Adrenal gland (tissue), 12 donors: ENCODE measurements around the gene TOR4A. TPM values are rescaled to one million over a fixed set of nuclear protein-coding genes. Genes with fewer than 3 reads are reported as not detected.

ENCODE experiments used
- DNase-seq, 7 donors: peaks; one replicate each; pipeline ENCODE4 v3.0.0-alpha.2; 2019 to 2020
- H3K27ac ChIP-seq, 5 donors: fragments of 200-600 bp; sonication (generic) in 4 of 5; 1 replicate in 3 of 5; 2 replicates in 2 of 5; pipeline versions ENCODE4 v1.5.1 to v1.8.0; 2016 to 2020; ENCODE audit warnings: mild to moderate bottlenecking in 1 of 5
- H3K27me3 ChIP-seq: fragments of 200-600 bp; 2 replicates; pipeline ENCODE4 v1.8.0; 2021
- H3K36me3 ChIP-seq, 2 donors: fragments of 200-600 bp; replicated peaks in 1 of 2; 1 replicate in 1 of 2; 2 replicates in 1 of 2; pipeline versions ENCODE4 v1.5.1 to v1.8.0; 2018 to 2022
- H3K4me1 ChIP-seq, 2 donors: fragments of 200-600 bp; replicated peaks in 1 of 2; 1 replicate in 1 of 2; 2 replicates in 1 of 2; pipeline versions ENCODE4 v1.5.1 to v1.8.0; 2018 to 2021
- H3K4me3 ChIP-seq, 4 donors: fragments of 200-600 bp; sonication (generic) in 3 of 4; one replicate each; pipeline ENCODE4 v1.5.1; 2016 to 2018
- H3K9me3 ChIP-seq, 3 donors: fragments of 200-600 bp; sonication (generic) in 1 of 3; replicated peaks in 1 of 3; 1 replicate in 2 of 3; 2 replicates in 1 of 3; pipeline versions ENCODE4 v1.5.1 to v1.8.0; 2016 to 2021
- CTCF ChIP-seq, 6 experiments: fragments of 450-650 bp in 4 of 6; fragments of 200-600 bp in 2 of 6; sonication (generic) in 1 of 6; IDR thresholded peaks; 1 replicate in 5 of 6; 2 replicates in 1 of 6; pipeline versions ENCODE4 v1.5.1 to v1.8.0; 2016 to 2021; ENCODE audit warnings: antibody characterized with exemption in 6 of 6, mild to moderate bottlenecking in 2 of 6, moderate library complexity in 1 of 6
- POLR2A ChIP-seq, 2 donors: fragments of 450-650 bp; IDR thresholded peaks; one replicate each; pipeline ENCODE4 v1.6.1; 2017; ENCODE audit warnings: antibody characterized with exemption in 2 of 2, mild to moderate bottlenecking in 2 of 2, moderate library complexity in 1 of 2
- WGBS, 4 donors: extraction: QIAGEN DNeasy Blood & Tissue Kit in 2 of 4; methylation state at CpG; one replicate each; pipeline versions ENCODE4 v1.1.5 to v1.1.7; 2013 to 2017; 5-methylcytosine and 5-hydroxymethylcytosine counted together
- intact Hi-C, 2 donors: fragments of 100-400 bp; cut with DNase I; formaldehyde crosslinking; loops; one replicate each; pipeline versions ENCODE4 v1.14.1 to v1.15.0; 2022 to 2023
- polyA plus RNA-seq, 3 donors: library from polyadenylated mRNA; stranded (reverse); fragments of 200-250 nt in 2 of 3; fragments of 350-450 nt in 1 of 3; fragmentation: Illumina TruSeq in 1 of 3; extraction: RNeasy Lipid Tissue Mini Kit (QIAGEN cat#74804) in 1 of 3; gene quantifications; one replicate each; pipeline ENCODE4 v1.2.3, GENCODE V29; 2013 to 2014
- total RNA-seq, 9 donors: library from RNA; depleted of rRNA in 4 of 9; stranded (reverse); fragments of >200 nt in 4 of 9; fragments of 120-200 nt in 1 of 9; fragmentation: NEBNext Ultra II Directional in 1 of 9; extraction: Animal tissue kit (Norgen Biotek cat#: 25700) in 1 of 9; gene quantifications; one replicate each; pipeline versions ENCODE4 v1.1.0 to v1.2.4, GENCODE V29; 2013 to 2023
- donor health status: healthy with polysubstance abuse.
- donor health status: Bipolar disorder and iron deficiency.
- donor health status: DM: yes; HTN: yes; CAD: no.
- donor health status: DM: no; HTN: no; CAD: no.
- donor health status: DM: no; HTN: no; CAD: no.
- donor health status: DM: yes; HTN: yes; CAD: no.

TOR4A gene
- total and polyA plus RNA-seq, 12 donors = 0.49 to 21.5 (median 7.4) TPM

GRCh38 chr9:137228968-137229896 lies 48.3 kb upstream of the TOR4A start:
- intact Hi-C loops = loop anchor here (5.0 kb wide), 1 partner anchor 112 kb away; no protein-coding TSS in a partner anchor
- H3K27ac ChIP-seq = no peak overlapping the region
- peaks cover 44% of the 10 kb centered on the region for H3K27me3 ChIP-seq
- H3K36me3 ChIP-seq = no peaks in the 10 kb centered on the region
- no peak overlapping the region for H3K4me3 ChIP-seq
- peaks cover 0 to 2% of the 10 kb centered on the region in 2 donors for H3K4me1 ChIP-seq
- no peak for TF ChIP-seq POLR2A (IDR thresholded peaks at IDR 0.05)
- no peak for TF ChIP-seq CTCF (IDR thresholded peaks at IDR 0.05)
- 56 to 65% (median 61%) methylated on average over 9 to 27 of the region's 27 CpGs for WGBS, 4 donors
- H3K9me3 ChIP-seq = no peaks in the 10 kb centered on the region
- no peak for DNase-seq

- no peaks in the 10 kb centered on the region for H3K36me3 ChIP-seq
- WGBS, 4 donors = 52 to 63% (median 55%) methylated on average over 14 to 31 of the region's 31 CpGs; no CpG with 5 or more reads in 1 of the 4 donors
- no peak for DNase-seq
- no peak overlapping the region for H3K27ac ChIP-seq
- H3K27me3 ChIP-seq = peaks cover 50% of the 10 kb centered on the region
- intact Hi-C loops = loop anchor here (5.0 to 10.0 kb wide), 2 partner anchors 113 to 445 kb away; no protein-coding TSS in a partner anchor
- no peaks in the 10 kb centered on the region for H3K4me1 ChIP-seq
- H3K4me3 ChIP-seq = no peak overlapping the region
- TF ChIP-seq CTCF (IDR thresholded peaks at IDR 0.05) = no peak
- no peak for TF ChIP-seq POLR2A (IDR thresholded peaks at IDR 0.05)
- H3K9me3 ChIP-seq = no peaks in the 10 kb centered on the region
Observed at GRCh38 chr9:137229903-137230704, 47.4 kb upstream of the TOR4A start.

GRCh38 chr9:137230705-137231371 lies 46.7 kb upstream of the TOR4A start, which contains the start of gene SLC34A3:
Gene SLC34A3 (plus strand): TSS chr9:137230901. CDS start chr9:137231703, 802 bp downstream.
- H3K9me3 ChIP-seq = no peaks in the 10 kb centered on the region
- no peak within 1 kb of the TSS for H3K4me3 ChIP-seq
- TF ChIP-seq POLR2A (IDR thresholded peaks at IDR 0.05) = no peak
- TF ChIP-seq CTCF (IDR thresholded peaks at IDR 0.05) = no peak
- peaks cover 50% of the 10 kb centered on the region for H3K27me3 ChIP-seq
- H3K36me3 ChIP-seq = no peaks in the 10 kb centered on the region
- no peaks in the 10 kb centered on the region for H3K4me1 ChIP-seq
- WGBS, 4 donors = 67 to 83% (median 72%) methylated on average over 3 to 14 of the region's 14 CpGs
- H3K27ac ChIP-seq = no peak within 1 kb of the TSS
- intact Hi-C loops = loop anchor here in 1 of 2 donors (10.0 kb wide), 1 partner anchor 446 kb away; no protein-coding TSS in a partner anchor
- DNase-seq = no peak
